Measurements from ENCODE around the gene MTA1.

Gene MTA1

DNA sequence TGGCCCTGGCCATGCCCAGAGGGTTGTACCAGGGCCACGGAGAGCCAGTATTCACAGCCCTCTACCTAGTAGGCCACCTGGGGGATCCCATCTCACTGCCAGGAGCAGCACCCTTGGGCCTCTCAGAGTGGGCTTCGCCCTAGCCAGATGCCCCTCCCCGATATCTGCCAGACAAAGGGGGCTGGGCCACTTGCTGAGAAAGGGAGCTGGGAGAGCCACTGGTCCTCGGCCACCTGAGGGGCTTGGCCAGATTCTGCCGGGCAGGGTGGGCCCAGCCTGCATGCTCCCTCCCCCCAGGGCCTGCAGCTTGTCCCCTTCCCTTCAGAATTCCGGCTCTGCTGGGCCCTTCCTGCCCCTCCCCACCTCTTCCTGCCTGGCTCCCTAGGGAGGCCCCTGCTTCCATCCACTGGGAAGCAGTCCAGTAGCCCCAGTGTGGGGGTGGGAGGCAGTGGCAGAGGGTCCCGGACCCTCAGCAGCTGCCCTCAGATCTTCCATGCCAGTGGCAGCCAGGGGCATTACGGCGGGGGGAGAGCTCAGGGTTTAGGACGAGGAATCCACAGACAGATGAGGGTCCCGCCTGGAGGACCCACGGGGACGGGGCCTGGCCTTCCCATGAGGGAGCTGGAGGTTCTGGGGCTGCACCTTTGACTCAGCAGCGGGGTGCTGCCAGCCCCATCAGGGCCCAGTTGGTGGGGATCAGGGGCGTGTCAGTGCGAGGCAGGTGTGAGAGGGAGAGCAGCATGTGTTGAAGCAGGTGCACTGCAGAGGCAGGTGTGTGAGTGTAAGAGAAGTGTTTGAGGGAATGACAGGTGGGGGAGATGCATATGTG, 57.4 kb downstream of the MTA1 start:
- no peak for DNase-seq (ENCODE audit: low read depth)

- no peak for DNase-seq (ENCODE audit: low read depth)
These were observed 58.2 kb downstream of the MTA1 start for GRCh38 chr14:105477660-105478397.

GRCh38 chr14:105478398-105479251, 59.0 kb downstream of the MTA1 start:
- no peak for DNase-seq (ENCODE audit: low read depth)

DNA sequence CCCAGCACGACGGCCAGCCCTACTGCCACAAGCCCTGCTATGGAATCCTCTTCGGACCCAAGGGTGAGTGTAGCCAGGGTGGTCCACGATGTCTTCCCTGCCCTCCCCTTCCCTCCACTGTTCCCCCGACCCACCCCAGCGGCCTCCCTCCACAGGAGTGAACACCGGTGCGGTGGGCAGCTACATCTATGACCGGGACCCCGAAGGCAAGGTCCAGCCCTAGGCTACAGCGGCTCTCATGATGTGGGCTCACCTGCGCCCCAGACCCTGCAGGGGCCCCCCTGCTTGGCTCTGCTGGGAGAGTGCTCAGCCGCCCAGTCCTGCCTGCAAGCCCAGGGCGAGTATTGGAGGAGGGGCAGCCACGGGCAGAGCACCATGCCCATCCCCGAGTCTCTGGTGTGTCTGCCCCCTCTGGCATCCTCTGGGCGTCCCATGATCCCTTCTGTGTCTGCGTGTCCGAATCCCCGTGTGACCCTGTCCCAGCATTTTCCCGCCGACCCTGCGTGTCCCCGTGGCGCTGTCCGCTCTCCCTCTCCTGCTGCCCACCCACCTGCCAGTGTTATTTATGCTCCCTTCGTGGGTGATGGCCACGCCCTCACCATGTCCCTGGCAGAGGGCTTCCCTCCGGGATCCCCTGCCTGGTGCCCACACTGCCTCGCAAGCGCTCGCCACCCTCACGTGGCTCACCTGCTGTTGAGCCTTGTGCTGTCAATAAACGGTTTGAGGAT, 60.0 kb downstream of the MTA1 start:
- DNase-seq (ENCODE audit: low read depth) = no peak

DNA sequence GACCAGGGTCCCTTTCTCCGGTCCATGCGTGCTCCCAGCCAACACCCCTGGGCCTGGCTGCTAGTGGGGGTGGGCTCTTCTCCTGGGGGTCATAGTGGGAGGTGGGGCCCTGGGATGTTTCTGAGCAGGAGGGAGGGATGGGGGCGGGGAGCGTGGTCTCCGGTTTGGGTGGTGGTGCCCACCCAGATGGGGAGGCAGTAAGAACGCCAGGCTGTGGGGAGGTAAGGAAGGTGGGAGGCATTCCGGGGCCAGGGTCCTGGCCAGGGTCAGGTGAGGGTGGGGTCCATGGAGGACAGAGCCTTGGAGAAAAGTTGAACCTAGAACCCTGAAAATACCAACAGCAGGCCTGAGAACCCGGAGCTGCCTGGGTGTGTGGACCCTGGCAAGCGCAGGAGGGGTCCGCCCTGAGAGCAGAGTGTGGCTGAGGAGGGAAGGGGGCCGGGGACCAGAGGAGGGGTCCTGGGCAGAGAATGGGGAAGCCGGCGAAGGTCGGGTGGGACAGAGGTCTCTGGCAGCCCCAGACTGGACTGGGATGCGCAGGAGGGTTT, 60.6 kb downstream of the MTA1 start:
- no peak for DNase-seq (ENCODE audit: low read depth)

- DNase-seq (ENCODE audit: low read depth) = peak; percentile 86
These were observed 61.5 kb downstream of the MTA1 start for GRCh38 chr14:105480807-105481801.

GRCh38 chr14:105481886-105482457, 62.3 kb downstream of the MTA1 start:
- DNase-seq (ENCODE audit: low read depth) = peak; percentile 98

DNA sequence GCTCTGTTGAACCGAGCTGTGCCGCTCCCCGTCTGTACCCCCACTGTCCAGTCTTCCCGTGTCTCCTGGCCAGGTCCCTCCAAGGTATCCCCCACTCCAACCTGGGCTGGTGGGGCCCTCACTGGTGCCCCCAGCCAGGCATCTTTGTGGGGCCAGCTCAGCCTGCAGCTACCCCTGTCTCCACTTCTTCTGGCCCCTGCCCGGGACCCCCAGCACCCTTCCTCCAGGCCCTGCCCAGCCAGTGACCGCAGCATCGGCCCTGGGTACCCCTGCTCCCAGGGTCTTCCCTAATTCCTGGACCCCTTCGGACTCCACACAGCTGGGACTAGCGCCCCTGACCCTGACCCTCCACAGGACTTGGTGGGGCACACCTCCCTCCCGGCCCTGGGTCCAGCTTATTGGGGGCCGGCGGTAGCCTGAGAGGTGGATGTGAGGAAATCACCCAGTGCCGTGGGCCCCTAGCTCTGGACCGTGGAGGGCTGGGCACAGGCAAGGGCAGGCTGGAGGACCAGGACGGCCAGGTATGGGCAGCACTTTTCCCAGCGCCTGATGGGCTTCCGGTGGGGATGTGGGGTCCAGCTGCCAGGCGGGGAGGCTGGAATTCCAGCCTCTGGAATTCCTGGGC, 63.0 kb downstream of the MTA1 start:
- DNase-seq (ENCODE audit: low read depth) = no peak

DNA sequence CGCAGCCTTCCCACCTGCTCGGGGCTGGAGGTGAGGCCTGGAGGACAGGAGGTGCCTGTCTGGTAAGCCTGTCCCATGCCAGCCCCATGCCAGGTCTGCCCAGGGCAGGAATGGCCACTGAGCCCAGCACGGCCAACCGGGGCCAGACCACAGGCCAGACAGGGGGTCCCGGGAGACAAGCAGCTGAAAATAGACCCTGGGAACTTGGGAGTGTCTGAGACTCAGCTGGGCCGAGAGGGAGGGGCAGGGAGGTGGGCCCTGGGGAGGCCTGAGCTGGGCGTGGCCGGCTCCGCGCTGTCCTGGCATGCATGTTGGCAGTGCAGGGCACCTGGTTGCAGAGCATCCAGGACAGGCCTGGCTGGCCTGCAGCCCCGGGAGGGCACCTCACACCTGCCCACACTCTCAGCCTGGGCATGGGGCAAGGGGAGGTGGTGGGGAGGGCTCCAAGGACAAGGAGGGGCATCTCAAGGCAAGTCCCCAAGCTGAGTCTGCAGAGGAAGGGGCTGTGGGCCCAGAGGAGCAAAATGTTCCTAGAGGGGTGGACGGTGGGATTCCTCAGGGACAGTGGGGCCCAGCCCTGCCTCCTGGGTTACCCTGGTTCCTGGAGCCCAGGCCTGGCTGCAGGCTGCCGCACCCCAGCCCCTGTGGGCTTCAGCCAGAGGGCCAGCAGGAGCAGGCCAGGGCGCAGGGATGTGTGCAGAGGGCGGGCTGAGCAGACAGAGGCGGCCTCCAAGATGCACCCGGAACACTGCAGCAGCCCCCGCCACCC, 63.9 kb downstream of the MTA1 start:
- DNase-seq (ENCODE audit: low read depth) = no peak

GRCh38 chr14:105484069-105484996, 64.7 kb downstream of the MTA1 start:
- peak; percentile 51 for DNase-seq (ENCODE audit: low read depth)

DNA sequence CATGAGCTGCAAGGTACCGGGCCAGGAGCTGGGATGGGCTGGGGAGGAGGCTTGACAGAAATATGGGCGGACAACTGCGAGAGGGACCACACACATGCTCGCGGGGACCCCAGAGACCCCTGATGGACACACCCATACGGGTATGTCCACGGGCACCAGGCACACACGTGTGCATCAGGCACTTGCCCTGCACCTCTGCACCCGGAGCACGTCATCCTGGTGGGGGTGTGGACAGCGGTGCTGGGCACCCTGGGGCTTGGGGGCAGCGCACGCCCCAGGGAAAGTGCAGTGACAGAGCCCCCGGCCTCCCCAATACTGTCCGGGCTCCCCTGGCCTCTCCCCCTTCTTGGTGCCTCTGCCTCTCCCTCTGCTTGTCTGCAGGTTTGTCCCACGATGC, 65.4 kb downstream of the MTA1 start:
- DNase-seq (ENCODE audit: low read depth) = no peak

- no peak for DNase-seq (ENCODE audit: low read depth)
These were observed 66.1 kb downstream of the MTA1 start for GRCh38 chr14:105485739-105486162.

DNA sequence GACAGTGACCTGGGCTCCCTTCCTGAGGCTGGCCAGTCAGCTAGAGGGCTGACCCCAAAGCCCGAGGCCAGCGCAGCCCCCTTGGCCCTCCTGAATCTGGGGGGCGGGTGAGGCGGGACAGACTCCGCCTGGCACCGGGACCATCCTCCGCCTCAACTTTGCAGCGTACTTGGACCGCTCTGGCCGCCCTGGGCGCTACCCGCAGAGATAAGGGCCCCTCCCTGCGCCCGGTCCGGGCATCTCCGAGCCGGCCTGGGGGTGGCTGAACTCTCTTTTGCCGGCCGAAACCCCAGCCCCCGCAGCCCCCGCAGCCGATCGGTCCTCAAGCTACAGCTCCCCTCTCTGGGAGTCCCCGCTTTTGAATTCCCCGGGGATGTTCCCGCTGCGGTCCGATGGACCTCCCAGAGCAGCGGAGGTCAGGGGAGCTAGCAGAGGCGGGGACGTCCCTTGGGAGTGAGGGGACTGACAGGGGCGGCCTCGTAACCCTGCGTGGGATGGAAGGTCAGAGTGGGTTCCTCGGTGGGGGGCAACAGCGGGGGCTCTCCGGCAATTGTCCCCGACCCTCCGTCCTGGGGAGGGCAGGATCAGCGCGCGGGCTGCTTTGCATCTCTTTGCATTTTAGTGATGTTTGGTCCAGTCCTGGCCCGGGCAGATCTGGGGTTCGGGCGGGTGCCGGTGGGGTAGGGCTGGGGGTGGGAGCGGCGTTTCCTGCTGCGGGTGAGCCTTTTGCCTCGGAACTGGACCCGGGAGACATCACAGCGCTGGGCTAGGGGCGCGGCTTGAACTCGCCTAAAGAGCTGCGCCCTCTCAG, 66.7 kb downstream of the MTA1 start, which contains the start of gene CRIP1:
TSS of gene CRIP1 (plus strand) at position 724 of the 811 bp plus-strand sequence. CDS start 374 bp downstream, outside the sequence.
- no peak for DNase-seq (ENCODE audit: low read depth)

- DNase-seq (ENCODE audit: low read depth) = no peak
These were observed 67.4 kb downstream of the MTA1 start for GRCh38 chr14:105486974-105487448.

DNA sequence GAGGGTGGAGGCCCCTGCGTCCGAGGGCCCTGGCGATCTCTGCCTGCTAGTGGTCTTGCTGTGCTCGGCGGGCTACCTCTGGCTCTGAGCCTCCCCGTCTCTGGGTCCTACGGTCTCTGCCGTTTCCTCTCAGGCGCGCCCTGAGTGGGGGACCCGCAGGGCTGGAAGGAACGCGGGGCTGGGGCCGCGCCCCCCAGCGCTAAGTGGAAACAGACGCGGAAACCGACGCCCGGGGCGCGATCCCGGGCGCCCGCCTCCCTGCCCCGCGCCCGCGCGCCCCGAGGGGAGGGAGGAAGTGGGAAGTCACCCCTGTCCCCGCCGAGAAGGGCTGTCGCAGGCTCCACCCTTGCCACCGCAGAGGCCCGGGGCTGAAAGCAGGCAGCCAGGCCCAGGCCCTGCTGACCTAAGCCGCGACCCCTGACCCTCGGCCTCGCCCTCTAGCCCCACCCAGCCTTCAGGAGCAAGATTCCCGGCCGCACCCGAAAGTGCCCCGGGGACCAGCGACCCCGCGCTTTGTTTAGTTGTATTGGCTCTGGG, 67.9 kb downstream of the MTA1 start:
- no peak for DNase-seq (ENCODE audit: low read depth)

Measured in EH (cell line).